Measurements from ENCODE around the gene SIX3.

- TF ChIP-seq CEBPB (IDR thresholded peaks at IDR 0.05; ENCODE audit: low read depth, low read length) (no peak), CTCF (conservative IDR thresholded peaks at IDR 0.05; ENCODE audit: low read depth, low read length) (no peak), POLR2A (IDR thresholded peaks at IDR 0.05; ENCODE audit: low read depth, low read length) (no peak), CHD1 (IDR thresholded peaks at IDR 0.05; ENCODE audit: low read depth, low read length) (no peak), MXI1 (IDR thresholded peaks at IDR 0.05; ENCODE audit: borderline replicate concordance, low read depth, low read length) (no peak), ELK1 (IDR thresholded peaks at IDR 0.05; ENCODE audit: borderline replicate concordance, low read depth, low read length) (no peak), RFX5 (IDR thresholded peaks at IDR 0.05; ENCODE audit: low read depth, low read length) (no peak), RAD21 (IDR thresholded peaks at IDR 0.05; ENCODE audit: low read length) (no peak), FOS (IDR thresholded peaks at IDR 0.05; ENCODE audit: low read depth, low read length) (no peak), BHLHE40 (IDR thresholded peaks at IDR 0.05; ENCODE audit: low read depth, low read length) (no peak)
- TF ChIP-seq, protein P1, sequence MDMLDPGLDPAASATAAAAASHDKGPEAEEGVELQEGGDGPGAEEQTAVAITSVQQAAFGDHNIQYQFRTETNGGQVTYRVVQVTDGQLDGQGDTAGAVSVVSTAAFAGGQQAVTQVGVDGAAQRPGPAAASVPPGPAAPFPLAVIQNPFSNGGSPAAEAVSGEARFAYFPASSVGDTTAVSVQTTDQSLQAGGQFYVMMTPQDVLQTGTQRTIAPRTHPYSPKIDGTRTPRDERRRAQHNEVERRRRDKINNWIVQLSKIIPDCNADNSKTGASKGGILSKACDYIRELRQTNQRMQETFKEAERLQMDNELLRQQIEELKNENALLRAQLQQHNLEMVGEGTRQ (IDR thresholded peaks at IDR 0.05; ENCODE audit: low read depth, low read length): no peak
These were observed 2.1 kb upstream of the SIX3 start for GRCh38 chr2:44939106-44940048.
